ENCODE results near the gene ARL10. TPM values are rescaled to one million over a fixed set of nuclear protein-coding genes. Genes with fewer than 3 reads are reported as not detected.

Gene ARL10
- total RNA-seq, 1 donor from 2014 or later, result 33.7 TPM

GRCh38 chr5:176389135-176390123 is 24.1 kb downstream of the ARL10 start:
- peaks cover 8% of the 10 kb centered on the region for H3K36me3 Mint-ChIP-seq (ENCODE audit: low read depth)

GRCh38 chr5:176391479-176391878 is 26.2 kb downstream of the ARL10 start:
- no peak for DNase-seq (ENCODE audit: low spot score)
- Mint-ChIP-seq H3K27me3 (ENCODE audit: low read depth) (no peaks in the 10 kb centered on the region), H3K4me3 (ENCODE audit: unreplicated experiment) (no peak overlapping the region), H3K4me1 (ENCODE audit: low read depth) (peaks cover 20% of the 10 kb centered on the region), H3K36me3 (ENCODE audit: low read depth) (peaks cover 11% of the 10 kb centered on the region), H3K9me3 (ENCODE audit: low read depth) (no peaks in the 10 kb centered on the region), H3K27ac (ENCODE audit: unreplicated experiment) (no peak overlapping the region)
- TF ChIP-seq CTCF (IDR thresholded peaks at IDR 0.05), result no peak

More at GRCh38 chr5:176389135-176390123, 24.1 kb downstream of the ARL10 start:
- Mint-ChIP-seq H3K4me1 (ENCODE audit: low read depth) (peaks cover 23% of the 10 kb centered on the region), H3K27ac (ENCODE audit: unreplicated experiment) (peak overlapping the region; percentile 100), H3K27me3 (ENCODE audit: low read depth) (no peaks in the 10 kb centered on the region), H3K9me3 (ENCODE audit: low read depth) (no peaks in the 10 kb centered on the region), H3K4me3 (ENCODE audit: unreplicated experiment) (peak overlapping the region; percentile 100)
- no peak for TF ChIP-seq CTCF (IDR thresholded peaks at IDR 0.05)
- DNase-seq (ENCODE audit: low spot score), result peak; percentile 99

GRCh38 chr5:176391999-176392398 is 26.7 kb downstream of the ARL10 start:
- Mint-ChIP-seq H3K27me3 (ENCODE audit: low read depth) (no peaks in the 10 kb centered on the region), H3K36me3 (ENCODE audit: low read depth) (peaks cover 14% of the 10 kb centered on the region), H3K4me1 (ENCODE audit: low read depth) (peaks cover 15% of the 10 kb centered on the region), H3K9me3 (ENCODE audit: low read depth) (no peaks in the 10 kb centered on the region), H3K4me3 (ENCODE audit: unreplicated experiment) (no peak overlapping the region), H3K27ac (ENCODE audit: unreplicated experiment) (no peak overlapping the region)
- no peak for DNase-seq (ENCODE audit: low spot score)
- no peak for TF ChIP-seq CTCF (IDR thresholded peaks at IDR 0.05)

- H3K9me3 Mint-ChIP-seq (ENCODE audit: low read depth), result no peaks in the 10 kb centered on the region
- no peak overlapping the region for H3K27ac Mint-ChIP-seq (ENCODE audit: unreplicated experiment)
- peaks cover 15% of the 10 kb centered on the region for H3K36me3 Mint-ChIP-seq (ENCODE audit: low read depth)
- peaks cover 10% of the 10 kb centered on the region for H3K4me1 Mint-ChIP-seq (ENCODE audit: low read depth)
- H3K27me3 Mint-ChIP-seq (ENCODE audit: low read depth), result no peaks in the 10 kb centered on the region
- H3K4me3 Mint-ChIP-seq (ENCODE audit: unreplicated experiment), result no peak overlapping the region
- no peak for DNase-seq (ENCODE audit: low spot score)
- no peak for TF ChIP-seq CTCF (IDR thresholded peaks at IDR 0.05)
Measured at GRCh38 chr5:176392526-176392925, 27.2 kb downstream of the ARL10 start.

GRCh38 chr5:176394096-176394495 is 28.8 kb downstream of the ARL10 start:
- DNase-seq (ENCODE audit: low spot score), result no peak
- Mint-ChIP-seq H3K4me3 (ENCODE audit: unreplicated experiment) (no peak overlapping the region), H3K27ac (ENCODE audit: unreplicated experiment) (no peak overlapping the region), H3K4me1 (ENCODE audit: low read depth) (peaks cover 5% of the 10 kb centered on the region), H3K27me3 (ENCODE audit: low read depth) (no peaks in the 10 kb centered on the region), H3K36me3 (ENCODE audit: low read depth) (peaks cover 18% of the 10 kb centered on the region), H3K9me3 (ENCODE audit: low read depth) (no peaks in the 10 kb centered on the region)
- TF ChIP-seq CTCF (IDR thresholded peaks at IDR 0.05), result no peak

Data from chondrocyte (in vitro differentiated cells).